DMS53 treated with DMSO at 0.1 percent for 48 hours (cell line): ENCODE results near the gene SMCO4.
"Not testable (repeated sequence)": the region's sequence is repeated elsewhere in the genome, so short reads cannot be mapped to it uniquely, and the experiment has no call there.

Experiments used
- DNase-seq: peaks from one replicate; lab custom pipeline; 2025; ENCODE audit not compliant: unreplicated experiment; lab: John Stamatoyannopoulos, UW

The SMCO4 gene

GRCh38 chr11:93478841-93479240 is 64.3 kb downstream of the SMCO4 start:
- DNase-seq: no peak

GRCh38 chr11:93477684-93478234 is 65.4 kb downstream of the SMCO4 start:
- no peak for DNase-seq

GRCh38 chr11:93476796-93477195 is 66.4 kb downstream of the SMCO4 start:
- DNase-seq: no peak

- DNase-seq: no peak
Observed at GRCh38 chr11:93474123-93474522, 69.1 kb downstream of the SMCO4 start.

- DNase-seq: peak; percentile 77
Observed at GRCh38 chr11:93468290-93468689, 74.9 kb downstream of the SMCO4 start.

- DNase-seq: no peak
Observed at GRCh38 chr11:93467054-93467453, 76.1 kb downstream of the SMCO4 start.

- no peak for DNase-seq
Observed at GRCh38 chr11:93464927-93465540, 78.2 kb downstream of the SMCO4 start.

GRCh38 chr11:93463666-93464065 is 79.5 kb downstream of the SMCO4 start:
- not testable (repeated sequence) for DNase-seq

GRCh38 chr11:93458286-93458685 is 84.9 kb downstream of the SMCO4 start:
- DNase-seq: no peak

GRCh38 chr11:93444617-93445073 is 98.5 kb downstream of the SMCO4 start:
- peak; percentile 73 for DNase-seq

- DNase-seq: not testable (repeated sequence)
Observed at GRCh38 chr11:93443232-93443631, 100.0 kb downstream of the SMCO4 start.

- no peak for DNase-seq
Observed at GRCh38 chr11:93432247-93432646, 110.9 kb downstream of the SMCO4 start.
